Lung (tissue), 12 donors: ENCODE data around the gene PRSS27. TPM values are rescaled to one million over a fixed set of nuclear protein-coding genes. Genes with fewer than 3 reads are reported as not detected.

Source experiments
- ATAC-seq: fragments of 200-7000 bp; cut with Tn5 transposase; one replicate; pipeline ENCODE4 v1.9.1; 2020; ENCODE audit warnings: moderate number of reproducible peaks; ENCODE audit not compliant: insufficient read depth, low FRiP score
- DNase-seq, 3 donors: peaks; one replicate each; pipeline ENCODE4 v3.0.0-alpha.2; 2013 to 2017
- H3K27ac ChIP-seq, 2 donors: one replicate each; pipeline ENCODE4 v1.5.1; 2013; ENCODE audit warnings: mild to moderate bottlenecking in 2 of 2, moderate library complexity in 2 of 2, control low read depth in 1 of 2, inconsistent platforms in 1 of 2, low read depth in 1 of 2, low read length in 1 of 2
- H3K27me3 ChIP-seq, 3 donors: one replicate each; pipeline ENCODE4 v1.5.1; 2013; ENCODE audit warnings: low read length in 2 of 3; ENCODE audit not compliant: control insufficient read depth in 3 of 3, insufficient read depth in 3 of 3
- H3K36me3 ChIP-seq, 4 donors: one replicate each; pipeline ENCODE4 v1.5.1; 2013; ENCODE audit warnings: low read length in 4 of 4, mild to moderate bottlenecking in 1 of 4, moderate library complexity in 1 of 4; ENCODE audit not compliant: control insufficient read depth in 4 of 4, insufficient read depth in 4 of 4
- H3K4me1 ChIP-seq, 5 donors: one replicate each; pipeline ENCODE4 v1.5.1; 2013; ENCODE audit warnings: low read length in 5 of 5, mild to moderate bottlenecking in 2 of 5, moderate library complexity in 1 of 5; ENCODE audit not compliant: control insufficient read depth in 5 of 5, insufficient read depth in 5 of 5
- H3K4me3 ChIP-seq: one replicate; pipeline ENCODE4 v1.5.1; 2013; ENCODE audit warnings: mild to moderate bottlenecking, control low read depth, moderate library complexity
- H3K9ac ChIP-seq, 2 donors: one replicate each; pipeline ENCODE4 v1.5.1; 2013; ENCODE audit warnings: low read length in 2 of 2, control low read depth in 1 of 2; ENCODE audit not compliant: insufficient read depth in 1 of 2
- H3K9me3 ChIP-seq, 4 donors: one replicate each; pipeline ENCODE4 v1.5.1; 2013; ENCODE audit warnings: low read length in 3 of 4, mild to moderate bottlenecking in 1 of 4, moderate library complexity in 1 of 4; ENCODE audit not compliant: control insufficient read depth in 4 of 4, insufficient read depth in 3 of 4
- WGBS, 2 donors: extraction: QIAGEN DNeasy Blood & Tissue Kit; methylation state at CpG; one replicate each; pipeline ENCODE4 v1.1.7; 2013; 5-methylcytosine and 5-hydroxymethylcytosine counted together
- polyA plus RNA-seq, 2 donors: library from polyadenylated mRNA; stranded (reverse); fragments of 200-250 nt; gene quantifications; one replicate each; pipeline ENCODE4 v1.2.1, GENCODE V29; 2013
- total RNA-seq, 2 donors: library from RNA; depleted of rRNA in 1 of 2; stranded (reverse); fragments of >200 nt in 1 of 2; gene quantifications; one replicate each; pipeline ENCODE4 v1.2.1, GENCODE V29; 2014 to 2021
- TF ChIP-seq, protein P1 (sequence below): IDR thresholded peaks from 2 replicates; pipeline ENCODE4 v1.5.1; 2012; ENCODE audit warnings: mild to moderate bottlenecking; ENCODE audit errors: control extremely low read depth, extremely low read depth
- donor health status: control.
- donor health status: control.
- donor health status: Bipolar disorder and iron deficiency.
- donor health status: healthy.
- donor health status: DM: yes; HTN: yes; CAD: no.

The PRSS27 gene
- total and polyA plus RNA-seq, 4 donors: 1.1 to 2.5 (median 2.1) TPM

DNA sequence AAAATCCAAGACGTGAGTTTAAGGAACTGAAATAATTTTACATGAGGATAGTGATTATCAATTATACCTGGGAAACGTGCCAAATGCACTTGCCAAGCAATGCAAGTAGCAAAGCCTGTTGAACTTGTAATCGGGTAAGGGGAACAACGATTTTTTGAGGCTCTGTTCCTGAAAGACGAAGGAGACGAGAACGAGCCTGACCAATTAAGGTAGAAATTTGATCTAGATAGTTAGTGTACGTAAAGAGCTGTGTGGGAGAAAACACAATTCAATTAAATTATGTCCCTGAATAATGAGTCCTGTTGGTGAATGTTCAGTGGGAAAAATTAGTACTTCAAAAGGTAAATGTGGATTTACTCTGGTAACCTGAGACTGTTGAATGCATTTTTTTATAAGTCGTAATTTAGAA lies 55.4 kb downstream of the PRSS27 start:
- DNase-seq (peak; percentile 23 to 69 (median 58)), ATAC-seq (no peak)
- H3K36me3 ChIP-seq: peaks cover 0 to 11% (median 6%) of the 10 kb centered on the region in 4 donors
- H3K9ac ChIP-seq: no peak overlapping the region
- H3K4me3 ChIP-seq: no peak overlapping the region
- H3K27ac ChIP-seq: no peak overlapping the region
- peaks cover 0 to 20% (median 2%) of the 10 kb centered on the region in 5 donors for H3K4me1 ChIP-seq
- TF ChIP-seq, protein P1, sequence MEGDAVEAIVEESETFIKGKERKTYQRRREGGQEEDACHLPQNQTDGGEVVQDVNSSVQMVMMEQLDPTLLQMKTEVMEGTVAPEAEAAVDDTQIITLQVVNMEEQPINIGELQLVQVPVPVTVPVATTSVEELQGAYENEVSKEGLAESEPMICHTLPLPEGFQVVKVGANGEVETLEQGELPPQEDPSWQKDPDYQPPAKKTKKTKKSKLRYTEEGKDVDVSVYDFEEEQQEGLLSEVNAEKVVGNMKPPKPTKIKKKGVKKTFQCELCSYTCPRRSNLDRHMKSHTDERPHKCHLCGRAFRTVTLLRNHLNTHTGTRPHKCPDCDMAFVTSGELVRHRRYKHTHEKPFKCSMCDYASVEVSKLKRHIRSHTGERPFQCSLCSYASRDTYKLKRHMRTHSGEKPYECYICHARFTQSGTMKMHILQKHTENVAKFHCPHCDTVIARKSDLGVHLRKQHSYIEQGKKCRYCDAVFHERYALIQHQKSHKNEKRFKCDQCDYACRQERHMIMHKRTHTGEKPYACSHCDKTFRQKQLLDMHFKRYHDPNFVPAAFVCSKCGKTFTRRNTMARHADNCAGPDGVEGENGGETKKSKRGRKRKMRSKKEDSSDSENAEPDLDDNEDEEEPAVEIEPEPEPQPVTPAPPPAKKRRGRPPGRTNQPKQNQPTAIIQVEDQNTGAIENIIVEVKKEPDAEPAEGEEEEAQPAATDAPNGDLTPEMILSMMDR: no peak
- WGBS, 2 donors: 58 to 72% methylated on average over 9 of the region's 9 CpGs
- H3K9me3 ChIP-seq: no peaks in the 10 kb centered on the region
- no peaks in the 10 kb centered on the region for H3K27me3 ChIP-seq

DNA sequence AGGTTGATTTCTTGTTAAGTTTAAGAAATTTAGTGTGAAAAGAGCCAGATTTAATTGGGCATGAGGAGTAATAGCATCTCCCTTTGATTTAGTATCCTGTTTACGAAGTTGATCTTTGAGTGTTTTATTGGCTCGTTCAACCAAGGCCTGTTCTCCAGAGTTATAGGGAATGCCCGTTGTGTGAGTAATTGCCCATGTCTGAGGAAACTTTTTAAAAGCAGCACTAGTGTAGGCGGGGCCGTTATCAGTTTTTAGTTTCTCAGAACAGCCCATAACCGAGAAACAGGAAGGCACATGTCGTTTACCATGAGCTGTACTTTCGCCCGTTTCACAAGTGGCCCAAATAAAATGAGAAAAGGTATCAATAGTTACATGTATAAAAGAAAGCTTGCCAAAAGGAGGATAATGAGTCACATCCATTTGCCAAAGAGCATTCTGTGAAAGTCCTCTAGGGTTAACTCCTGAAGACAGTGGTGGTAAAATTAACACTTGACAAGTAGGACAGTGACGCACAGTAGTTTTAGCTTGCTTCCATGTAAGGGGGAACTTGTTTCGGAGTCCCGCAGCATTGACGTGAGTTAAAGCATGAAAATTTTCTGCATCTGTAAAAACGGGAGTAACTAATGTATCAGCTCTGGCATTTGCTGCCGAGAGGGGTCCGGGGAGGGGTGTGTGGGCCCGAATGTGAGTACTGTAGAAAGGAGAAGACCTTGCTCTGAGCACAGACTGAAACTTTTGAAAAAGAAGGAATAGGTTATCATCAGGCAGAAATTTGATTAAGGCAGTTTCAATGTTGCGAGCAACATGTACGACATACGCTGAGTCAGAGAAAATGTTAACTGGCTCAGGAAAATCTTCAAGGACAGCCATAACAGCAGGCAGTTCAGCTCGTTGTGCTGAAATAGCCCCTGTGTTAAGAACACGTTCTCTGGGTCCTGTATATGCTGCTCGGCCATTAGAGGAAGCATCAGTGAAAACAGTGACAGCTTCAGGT lies 56.2 kb downstream of the PRSS27 start:
- no peak for DNase-seq
- WGBS, 2 donors: 61 to 74% methylated on average over 23 of the region's 23 CpGs

More for the DNA sequence above, 56.2 kb downstream of the PRSS27 start:
- H3K9ac ChIP-seq: no peak overlapping the region
- H3K27ac ChIP-seq: no peak overlapping the region
- no peak for ATAC-seq
- H3K27me3 ChIP-seq: no peaks in the 10 kb centered on the region
- peaks cover 0 to 10% (median 6%) of the 10 kb centered on the region in 4 donors for H3K36me3 ChIP-seq
- TF ChIP-seq, protein P1: no peak
- H3K4me1 ChIP-seq: peaks cover 0 to 20% (median 2%) of the 10 kb centered on the region in 5 donors
- H3K9me3 ChIP-seq: no peaks in the 10 kb centered on the region
- no peak overlapping the region for H3K4me3 ChIP-seq

Other genes with a start within 250 kb of the PRSS27 start
- 1 to 10 TPM in 1 of 2 donors, not detected in 1; 2.4 TPM for gene NTN3, start 248.9 kb downstream of the PRSS27 start, total RNA-seq
- under 1 TPM in 1 of 2 donors, not detected in 1; 0.06 TPM for gene NTN3, start 248.9 kb downstream of the PRSS27 start, polyA plus RNA-seq
- 10 to 100 TPM; 29.2 to 35.7 TPM for gene TBC1D24, start 245.1 kb downstream of the PRSS27 start, total RNA-seq
- 10 to 100 TPM in 1 of 2 donors, 1 to 10 TPM in 1; 9.0 to 17.3 TPM for gene TBC1D24, start 245.1 kb downstream of the PRSS27 start, polyA plus RNA-seq
- gene ATP6V0C, start 206.3 kb downstream of the PRSS27 start, total RNA-seq: 100 to 1,000 TPM in 1 of 2 donors, 10 to 100 TPM in 1; 39.0 to 297 TPM
- 100 to 1,000 TPM; 203 to 410 TPM for gene ATP6V0C, start 206.3 kb downstream of the PRSS27 start, polyA plus RNA-seq
- 10 to 100 TPM; 27.2 to 59.7 TPM for gene AMDHD2, start 199.9 kb downstream of the PRSS27 start, total RNA-seq
- gene AMDHD2, start 199.9 kb downstream of the PRSS27 start, polyA plus RNA-seq: 10 to 100 TPM; 44.0 to 60.4 TPM
- 1 to 10 TPM in 1 of 2 donors, under 1 TPM in 1; 0.65 to 2.1 TPM for gene CEMP1, start 188.8 kb downstream of the PRSS27 start, total RNA-seq
- gene CEMP1, start 188.8 kb downstream of the PRSS27 start, polyA plus RNA-seq: 1 to 10 TPM; 1.1 to 1.6 TPM
- 10 to 100 TPM; 35.0 to 79.0 TPM for gene PDPK1, start 182.2 kb downstream of the PRSS27 start, total RNA-seq
- gene PDPK1, start 182.2 kb downstream of the PRSS27 start, polyA plus RNA-seq: 10 to 100 TPM; 16.7 to 32.6 TPM
- gene KCTD5, start 37.7 kb downstream of the PRSS27 start, total RNA-seq: 10 to 100 TPM; 18.0 to 31.3 TPM
- 10 to 100 TPM; 17.1 to 31.8 TPM for gene KCTD5, start 37.7 kb downstream of the PRSS27 start, polyA plus RNA-seq
- gene SRRM2, start 32.4 kb upstream of the PRSS27 start, total RNA-seq: 100 to 1,000 TPM; 316 to 541 TPM
- 100 to 1,000 TPM; 353 to 589 TPM for gene SRRM2, start 32.4 kb upstream of the PRSS27 start, polyA plus RNA-seq
- 100 to 1,000 TPM in 1 of 2 donors, 10 to 100 TPM in 1; 87.0 to 285 TPM for gene ELOB, start 57.1 kb upstream of the PRSS27 start, total RNA-seq
- 100 to 1,000 TPM; 408 to 740 TPM for gene ELOB, start 57.1 kb upstream of the PRSS27 start, polyA plus RNA-seq
- under 1 TPM in 1 of 2 donors, not detected in 1; 0.12 TPM for gene PRSS33, start 67.3 kb upstream of the PRSS27 start, total RNA-seq
- gene PRSS33, start 67.3 kb upstream of the PRSS27 start, polyA plus RNA-seq: under 1 TPM in 1 of 2 donors, not detected in 1; 0.08 TPM
- gene PRSS41, start 78.2 kb upstream of the PRSS27 start, total RNA-seq: not detected
- gene PRSS41, start 78.2 kb upstream of the PRSS27 start, polyA plus RNA-seq: not detected
- gene PRSS21, start 97.0 kb upstream of the PRSS27 start, total RNA-seq: 1 to 10 TPM in 1 of 2 donors, not detected in 1; 7.9 TPM
- 1 to 10 TPM in 1 of 2 donors, under 1 TPM in 1; 0.77 to 4.2 TPM for gene PRSS21, start 97.0 kb upstream of the PRSS27 start, polyA plus RNA-seq
- 1 to 10 TPM; 4.7 to 6.1 TPM for gene ZG16B, start 110.1 kb upstream of the PRSS27 start, total RNA-seq
- 1 to 10 TPM; 2.1 to 3.9 TPM for gene ZG16B, start 110.1 kb upstream of the PRSS27 start, polyA plus RNA-seq
- gene PRSS22, start 137.9 kb upstream of the PRSS27 start, total RNA-seq: 10 to 100 TPM; 11.5 to 34.1 TPM
- 10 to 100 TPM; 27.3 to 30.1 TPM for gene PRSS22, start 137.9 kb upstream of the PRSS27 start, polyA plus RNA-seq
- 10 to 100 TPM; 26.7 to 38.0 TPM for gene FLYWCH2, start 163.0 kb upstream of the PRSS27 start, total RNA-seq
- 10 to 100 TPM; 40.4 to 40.6 TPM for gene FLYWCH2, start 163.0 kb upstream of the PRSS27 start, polyA plus RNA-seq
- gene FLYWCH1, start 191.7 kb upstream of the PRSS27 start, total RNA-seq: 10 to 100 TPM; 15.0 to 34.3 TPM
- gene FLYWCH1, start 191.7 kb upstream of the PRSS27 start, polyA plus RNA-seq: 10 to 100 TPM; 13.3 to 27.7 TPM
- under 1 TPM in 1 of 2 donors, not detected in 1; 0.15 TPM for gene KREMEN2, start 244.1 kb upstream of the PRSS27 start, total RNA-seq
- gene KREMEN2, start 244.1 kb upstream of the PRSS27 start, polyA plus RNA-seq: under 1 TPM; 0.06 to 0.14 TPM
- gene PAQR4, start 249.1 kb upstream of the PRSS27 start, total RNA-seq: 10 to 100 TPM in 1 of 2 donors, 1 to 10 TPM in 1; 4.0 to 21.3 TPM
- 10 to 100 TPM; 10.6 to 15.6 TPM for gene PAQR4, start 249.1 kb upstream of the PRSS27 start, polyA plus RNA-seq